ENCODE data around the gene CRABP1. TPM values are rescaled to one million over a fixed set of nuclear protein-coding genes. Genes with fewer than 3 reads are reported as not detected.

The CRABP1 gene
- total RNA-seq, 1 donor from 2014 or later = not detected

GRCh38 chr15:78314181-78314581 lies 26.0 kb upstream of the CRABP1 start:
- H3K4me1 ChIP-seq = no peaks in the 10 kb centered on the region
- no peaks in the 10 kb centered on the region for H3K9me3 ChIP-seq
- H3K27ac ChIP-seq = no peak overlapping the region
- intact Hi-C loops (cut with DNase I) = no loop called here
- DNase-seq (ENCODE audit: low spot score in 2 of 2) = no peak
- H3K4me3 ChIP-seq = no peak overlapping the region
- TF ChIP-seq CTCF (IDR thresholded peaks at IDR 0.05) = no peak
- no peaks in the 10 kb centered on the region for H3K36me3 ChIP-seq
- no peaks in the 10 kb centered on the region for H3K27me3 ChIP-seq

- intact Hi-C loops (cut with DNase I) = no loop called here
- Histone ChIP-seq H3K9me3 (no peaks in the 10 kb centered on the region), H3K27me3 (no peaks in the 10 kb centered on the region), H3K36me3 (no peaks in the 10 kb centered on the region), H3K4me1 (no peaks in the 10 kb centered on the region), H3K27ac (no peak overlapping the region), H3K4me3 (no peak overlapping the region)
- TF ChIP-seq CTCF (IDR thresholded peaks at IDR 0.05) = no peak
- no peak for DNase-seq (ENCODE audit: low spot score in 2 of 2)
Observed at GRCh38 chr15:78315686-78316282, 24.4 kb upstream of the CRABP1 start.

GRCh38 chr15:78316283-78317083 lies 23.7 kb upstream of the CRABP1 start:
- no peaks in the 10 kb centered on the region for H3K4me1 ChIP-seq
- H3K9me3 ChIP-seq = no peaks in the 10 kb centered on the region
- H3K27ac ChIP-seq = no peak overlapping the region
- H3K36me3 ChIP-seq = no peaks in the 10 kb centered on the region
- no peaks in the 10 kb centered on the region for H3K27me3 ChIP-seq
- no peak for TF ChIP-seq CTCF (IDR thresholded peaks at IDR 0.05)
- no peak for DNase-seq (ENCODE audit: low spot score in 2 of 2)
- intact Hi-C loops (cut with DNase I) = no loop called here
- no peak overlapping the region for H3K4me3 ChIP-seq

GRCh38 chr15:78317145-78317836 lies 22.9 kb upstream of the CRABP1 start:
- no peak overlapping the region for H3K27ac ChIP-seq

GRCh38 chr15:78319588-78319987 lies 20.6 kb upstream of the CRABP1 start:
- Histone ChIP-seq H3K4me3 (no peak overlapping the region), H3K4me1 (no peaks in the 10 kb centered on the region), H3K27ac (no peak overlapping the region), H3K27me3 (no peaks in the 10 kb centered on the region), H3K9me3 (no peaks in the 10 kb centered on the region), H3K36me3 (no peaks in the 10 kb centered on the region)
- no peak for DNase-seq (ENCODE audit: low spot score in 2 of 2)
- no peak for TF ChIP-seq CTCF (IDR thresholded peaks at IDR 0.05)
- intact Hi-C loops (cut with DNase I) = no loop called here

More at GRCh38 chr15:78317145-78317836, 22.9 kb upstream of the CRABP1 start:
- H3K27me3 ChIP-seq = no peaks in the 10 kb centered on the region
- no peaks in the 10 kb centered on the region for H3K4me1 ChIP-seq
- DNase-seq (ENCODE audit: low spot score in 2 of 2) = no peak
- H3K36me3 ChIP-seq = no peaks in the 10 kb centered on the region
- no peak overlapping the region for H3K4me3 ChIP-seq
- no peaks in the 10 kb centered on the region for H3K9me3 ChIP-seq
- intact Hi-C loops (cut with DNase I) = no loop called here
- no peak for TF ChIP-seq CTCF (IDR thresholded peaks at IDR 0.05)
